Neuronal stem cell (in vitro differentiated cells): ENCODE data around the gene TRIM6.

ENCODE experiments used
- DNase-seq: peaks from one replicate; pipeline ENCODE4 v3.0.0-alpha.2; 2013; ENCODE audit warnings: low spot score
- H2AFZ ChIP-seq: one replicate; pipeline ENCODE4 v1.6.1; 2013; ENCODE audit warnings: mild to moderate bottlenecking, low read length, inconsistent platforms
- H2AK5ac ChIP-seq: 2 replicates; pipeline ENCODE4 v1.6.1; 2013; ENCODE audit warnings: low read depth, mild to moderate bottlenecking, inconsistent platforms, low read length, moderate library complexity, mixed read lengths
- H2BK120ac ChIP-seq: 2 replicates; pipeline ENCODE4 v1.6.1; 2013; ENCODE audit warnings: low read depth, mild to moderate bottlenecking, inconsistent platforms, low read length, moderate library complexity, mixed read lengths
- H2BK12ac ChIP-seq: one replicate; pipeline ENCODE4 v1.6.1; 2013; ENCODE audit warnings: low read length, inconsistent platforms
- H2BK15ac ChIP-seq: 2 replicates; pipeline ENCODE4 v1.6.1; 2013; ENCODE audit warnings: mild to moderate bottlenecking, low read length, inconsistent platforms, mixed read lengths
- H2BK5ac ChIP-seq: one replicate; pipeline ENCODE4 v1.6.1; 2013; ENCODE audit warnings: inconsistent platforms, mild to moderate bottlenecking, low read length, moderate library complexity
- H3K14ac ChIP-seq: one replicate; pipeline ENCODE4 v1.6.1; 2013; ENCODE audit warnings: low read length, inconsistent platforms
- H3K18ac ChIP-seq: 2 replicates; pipeline ENCODE4 v1.6.1; 2013; ENCODE audit warnings: low read length, inconsistent platforms
- H3K23ac ChIP-seq: 2 replicates; pipeline ENCODE4 v1.6.1; 2013; ENCODE audit warnings: low read depth, mild to moderate bottlenecking, mixed read lengths, low read length, inconsistent platforms; ENCODE audit not compliant: poor library complexity
- H3K27ac ChIP-seq: replicated peaks from 3 replicates; pipeline ENCODE4 v1.5.1; 2013; ENCODE audit warnings: low read length, inconsistent platforms
- H3K27me3 ChIP-seq, 3 experiments: 2 replicates each; pipeline ENCODE4 v1.6.1; 2013; ENCODE audit warnings: low read length in 3 of 3, mild to moderate bottlenecking in 2 of 3, inconsistent platforms in 1 of 3, low read depth in 1 of 3, mixed read lengths in 1 of 3, moderate library complexity in 1 of 3; ENCODE audit not compliant: control insufficient read depth in 3 of 3, insufficient read depth in 3 of 3
- H3K36me3 ChIP-seq, 2 donors: replicated peaks in 1 of 2; 2 replicates each; pipeline ENCODE4 v1.6.1; 2013; ENCODE audit warnings: low read length in 2 of 2; ENCODE audit not compliant: control insufficient read depth in 2 of 2, insufficient read depth in 2 of 2
- H3K4ac ChIP-seq: 2 replicates; pipeline ENCODE4 v1.6.1; 2013; ENCODE audit warnings: inconsistent platforms, mild to moderate bottlenecking, low read length, moderate library complexity
- H3K4me1 ChIP-seq, 2 donors: 1 replicate in 1 of 2; 2 replicates in 1 of 2; pipeline ENCODE4 v1.6.1; 2013; ENCODE audit warnings: low read length in 2 of 2, low read depth in 1 of 2; ENCODE audit not compliant: control insufficient read depth in 2 of 2, insufficient read depth in 1 of 2
- H3K4me2 ChIP-seq: one replicate; pipeline ENCODE4 v1.6.1; 2013; ENCODE audit warnings: mild to moderate bottlenecking, low read length, inconsistent platforms; ENCODE audit not compliant: insufficient read depth, poor library complexity, severe bottlenecking
- H3K4me3 ChIP-seq, 2 donors: 2 replicates each; pipeline ENCODE4 v1.5.1; 2013; ENCODE audit warnings: low read length in 2 of 2, mild to moderate bottlenecking in 2 of 2, inconsistent platforms in 1 of 2, moderate library complexity in 1 of 2
- H3K79me1 ChIP-seq: one replicate; pipeline ENCODE4 v1.6.1; 2013; ENCODE audit warnings: low read depth, mild to moderate bottlenecking, inconsistent platforms, low read length, moderate library complexity
- H3K9ac ChIP-seq: one replicate; pipeline ENCODE4 v1.6.1; 2013; ENCODE audit warnings: mild to moderate bottlenecking, low read depth, low read length, inconsistent platforms; ENCODE audit not compliant: poor library complexity
- H3K9me3 ChIP-seq, 2 donors: replicated peaks in 1 of 2; 2 replicates each; pipeline versions ENCODE3 to v1.6.1; 2013; ENCODE audit warnings: low read length in 2 of 2, mild to moderate bottlenecking in 2 of 2, inconsistent platforms in 1 of 2, low read depth in 1 of 2, mixed read lengths in 1 of 2, moderate library complexity in 1 of 2; ENCODE audit not compliant: control insufficient read depth in 2 of 2, insufficient read depth in 1 of 2
- H4K8ac ChIP-seq: one replicate; pipeline ENCODE4 v1.6.1; 2013; ENCODE audit warnings: low read depth, mild to moderate bottlenecking, inconsistent platforms, low read length, moderate library complexity
- H4K91ac ChIP-seq: one replicate; pipeline ENCODE4 v1.6.1; 2013; ENCODE audit warnings: low read length, low read depth, mild to moderate bottlenecking, inconsistent platforms; ENCODE audit not compliant: poor library complexity
- WGBS, 2 donors: extraction: QIAGEN DNeasy Blood & Tissue Kit; methylation state at CpG; one replicate each; pipeline ENCODE4 v1.1.7; 2013; ENCODE audit warnings: missing lambda C conversion rate in 2 of 2, mixed read lengths in 1 of 2; ENCODE audit not compliant: insufficient read length in 2 of 2, insufficient replicate concordance in 1 of 2; ENCODE audit errors: extremely low coverage in 2 of 2; 5-methylcytosine and 5-hydroxymethylcytosine counted together

TRIM6 gene

GRCh38 chr11:5625281-5625680 is 28.8 kb downstream of the TRIM6 start:
- no peak overlapping the region for H2BK15ac ChIP-seq
- no peak overlapping the region for H4K91ac ChIP-seq
- no peak overlapping the region for H2BK5ac ChIP-seq
- no peak overlapping the region for H3K9ac ChIP-seq
- peak overlapping the region in 1 of 2 donors; percentile 36 for H3K4me3 ChIP-seq
- H3K79me1 ChIP-seq: no peaks in the 10 kb centered on the region
- H3K23ac ChIP-seq: no peak overlapping the region
- no peaks in the 10 kb centered on the region for H3K36me3 ChIP-seq
- H3K4me1 ChIP-seq: peaks cover 3 to 7% of the 10 kb centered on the region in 2 donors
- no peak overlapping the region for H3K4me2 ChIP-seq
- H3K4ac ChIP-seq: no peak overlapping the region
- no peak overlapping the region for H3K27ac ChIP-seq
- no peak for DNase-seq
- H3K18ac ChIP-seq: no peak overlapping the region
- H2BK120ac ChIP-seq: no peak overlapping the region
- no peak overlapping the region for H4K8ac ChIP-seq
- H2AFZ ChIP-seq: peak overlapping the region; percentile 86
- no peaks in the 10 kb centered on the region for H3K27me3 ChIP-seq
- H3K9me3 ChIP-seq: no peaks in the 10 kb centered on the region
- no peak overlapping the region for H2BK12ac ChIP-seq
- no peak overlapping the region for H3K14ac ChIP-seq
- H2AK5ac ChIP-seq: no peak overlapping the region
- no CpG with 5 or more reads among the region's 4 CpGs for WGBS, 2 donors

- Histone ChIP-seq H2AFZ (no peak overlapping the region), H3K14ac (no peak overlapping the region), H3K9ac (no peak overlapping the region), H2AK5ac (no peak overlapping the region), H4K91ac (no peak overlapping the region), H3K18ac (no peak overlapping the region), H2BK15ac (no peak overlapping the region), H3K23ac (no peak overlapping the region), H4K8ac (no peak overlapping the region), H2BK120ac (no peak overlapping the region), H3K4me1 (peaks cover 3 to 7% of the 10 kb centered on the region in 2 donors), H3K9me3 (no peaks in the 10 kb centered on the region), H3K36me3 (no peaks in the 10 kb centered on the region), H2BK5ac (no peak overlapping the region), H3K27me3 (no peaks in the 10 kb centered on the region), H3K4me2 (no peak overlapping the region), H3K79me1 (no peaks in the 10 kb centered on the region), H3K27ac (no peak overlapping the region), H2BK12ac (no peak overlapping the region), H3K4ac (no peak overlapping the region), H3K4me3 (no peak overlapping the region)
- no peak for DNase-seq
- WGBS, 2 donors: no CpG with 5 or more reads among the region's 5 CpGs
Measured at GRCh38 chr11:5626196-5626595, 29.8 kb downstream of the TRIM6 start.

DNA sequence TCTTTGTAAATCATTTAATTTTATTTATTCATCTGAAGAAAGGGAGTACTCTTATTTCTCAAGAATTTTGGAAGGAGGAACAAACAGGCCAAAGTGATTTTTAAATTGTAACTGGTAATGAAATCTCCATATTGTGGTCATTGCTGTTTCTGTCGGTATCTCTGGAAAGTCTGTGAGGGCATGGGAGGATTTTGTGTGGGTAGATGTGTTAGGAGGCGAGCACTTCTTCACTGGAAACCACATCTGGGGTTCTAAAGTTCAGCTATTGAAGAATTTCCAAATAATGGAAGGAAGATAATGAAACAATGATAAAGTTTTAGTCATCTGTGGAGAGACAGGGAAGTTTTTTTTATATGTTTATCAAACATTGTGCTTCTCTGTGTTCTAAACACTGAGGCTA is 35.0 kb downstream of the TRIM6 start:
- H3K36me3 ChIP-seq: no peaks in the 10 kb centered on the region
- H3K27ac ChIP-seq: no peak overlapping the region
- no peak overlapping the region for H2AFZ ChIP-seq
- no peak overlapping the region for H3K4ac ChIP-seq
- H2BK12ac ChIP-seq: no peak overlapping the region
- no peak overlapping the region for H3K4me3 ChIP-seq
- H2BK120ac ChIP-seq: no peak overlapping the region
- no peaks in the 10 kb centered on the region for H3K27me3 ChIP-seq
- H3K4me1 ChIP-seq: no peaks in the 10 kb centered on the region
- H3K9ac ChIP-seq: no peak overlapping the region
- H3K18ac ChIP-seq: no peak overlapping the region
- H3K4me2 ChIP-seq: no peak overlapping the region
- no peak overlapping the region for H2BK5ac ChIP-seq
- no peak overlapping the region for H2BK15ac ChIP-seq
- WGBS, 2 donors: no CpG with 5 or more reads among the region's 2 CpGs
- no peak overlapping the region for H3K23ac ChIP-seq
- H2AK5ac ChIP-seq: no peak overlapping the region
- H4K91ac ChIP-seq: no peak overlapping the region
- no peak overlapping the region for H4K8ac ChIP-seq
- no peak overlapping the region for H3K14ac ChIP-seq
- no peaks in the 10 kb centered on the region for H3K9me3 ChIP-seq
- H3K79me1 ChIP-seq: no peaks in the 10 kb centered on the region
- no peak for DNase-seq

DNA sequence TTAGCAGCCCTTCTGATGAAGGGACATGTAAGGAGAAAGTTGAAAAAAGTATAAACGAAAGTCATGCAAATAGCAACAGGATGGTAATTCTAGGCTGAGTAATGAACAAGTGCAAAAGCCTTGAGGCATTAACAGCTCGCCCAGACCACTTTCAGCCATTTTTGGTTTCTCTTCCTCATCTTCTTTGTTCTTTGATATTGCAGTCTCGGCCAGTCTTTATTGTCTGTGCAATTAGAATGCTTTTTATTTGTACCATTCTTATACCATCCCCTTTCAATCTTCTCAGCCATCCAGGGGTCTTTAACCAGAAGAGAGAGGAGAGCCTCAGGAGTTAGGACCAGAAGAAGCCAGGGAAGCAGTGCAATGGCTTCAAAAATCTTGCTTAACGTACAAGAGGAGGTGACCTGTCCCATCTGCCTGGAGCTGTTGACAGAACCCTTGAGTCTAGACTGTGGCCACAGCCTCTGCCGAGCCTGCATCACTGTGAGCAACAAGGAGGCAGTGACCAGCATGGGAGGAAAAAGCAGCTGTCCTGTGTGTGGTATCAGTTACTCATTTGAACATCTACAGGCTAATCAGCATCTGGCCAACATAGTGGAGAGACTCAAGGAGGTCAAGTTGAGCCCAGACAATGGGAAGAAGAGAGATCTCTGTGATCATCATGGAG is 35.7 kb downstream of the TRIM6 start:
- Histone ChIP-seq H2BK12ac (no peak overlapping the region), H3K4me3 (no peak overlapping the region), H3K27ac (no peak overlapping the region), H2AFZ (no peak overlapping the region), H3K4me1 (no peaks in the 10 kb centered on the region), H3K4ac (no peak overlapping the region), H3K9me3 (no peaks in the 10 kb centered on the region), H3K79me1 (no peaks in the 10 kb centered on the region), H2AK5ac (no peak overlapping the region), H3K4me2 (no peak overlapping the region), H4K8ac (no peak overlapping the region), H3K23ac (no peak overlapping the region), H3K14ac (no peak overlapping the region), H3K27me3 (no peaks in the 10 kb centered on the region), H4K91ac (no peak overlapping the region), H2BK120ac (no peak overlapping the region), H3K36me3 (no peaks in the 10 kb centered on the region), H2BK5ac (no peak overlapping the region), H3K18ac (no peak overlapping the region), H3K9ac (no peak overlapping the region), H2BK15ac (no peak overlapping the region)
- DNase-seq: no peak
- WGBS, 2 donors: no CpG with 5 or more reads among the region's 5 CpGs
